Lower lobe of right lung (tissue), 2 donors: ENCODE data around the gene TUFM. TPM values are rescaled to one million over a fixed set of nuclear protein-coding genes. Genes with fewer than 3 reads are reported as not detected.

Experiments
- ATAC-seq, 2 donors: fragments of 200-7000 bp; cut with Tn5 transposase; one replicate each; pipeline ENCODE4 v1.9.1; 2020 to 2022; ENCODE audit warnings: mild to moderate bottlenecking in 2 of 2, moderate library complexity in 2 of 2
- DNase-seq: peaks from one replicate; pipeline ENCODE4 v3.0.0-alpha.2; 2020
- H3K27ac ChIP-seq: fragments of 200-600 bp; one replicate; pipeline ENCODE4 v1.8.0; 2022
- H3K27me3 ChIP-seq: fragments of 200-600 bp; one replicate; pipeline ENCODE4 v1.8.0; 2022; ENCODE audit warnings: low read depth
- H3K36me3 ChIP-seq: fragments of 200-600 bp; one replicate; pipeline ENCODE4 v1.8.0; 2022; ENCODE audit warnings: mild to moderate bottlenecking
- H3K4me1 ChIP-seq: fragments of 200-600 bp; one replicate; pipeline ENCODE4 v1.8.0; 2022
- H3K4me3 ChIP-seq: fragments of 200-600 bp; one replicate; pipeline ENCODE4 v1.8.0; 2022; ENCODE audit warnings: mild to moderate bottlenecking
- H3K9me3 ChIP-seq: fragments of 200-600 bp; one replicate; pipeline ENCODE4 v1.8.0; 2022
- CTCF ChIP-seq: fragments of 200-600 bp; IDR thresholded peaks from one replicate; pipeline ENCODE4 v1.8.0; 2022; ENCODE audit warnings: antibody characterized with exemption, mild to moderate bottlenecking
- intact Hi-C: fragments of 100-400 bp; cut with DNase I; formaldehyde crosslinking; loops from one replicate; pipeline ENCODE4 v1.11.0; 2022
- total RNA-seq: library from RNA; stranded (reverse); fragmentation: NEBNext Ultra II Directional; extraction: Animal tissue kit (Norgen Biotek cat#: 25700); gene quantifications from one replicate; pipeline ENCODE4 v1.2.1, GENCODE V29; 2021
- donor health status: DM: no; HTN: yes; CAD: no; lungs with severe emphysema.

The TUFM gene
- total RNA-seq, 1 donor from 2014 or later: 112 TPM

- ATAC-seq (peak; percentile 1 to 5), DNase-seq (no peak)
- intact Hi-C loops: no loop called here
These were observed 428 bp downstream of the TUFM start for GRCh38 chr16:28845761-28846079.

DNA sequence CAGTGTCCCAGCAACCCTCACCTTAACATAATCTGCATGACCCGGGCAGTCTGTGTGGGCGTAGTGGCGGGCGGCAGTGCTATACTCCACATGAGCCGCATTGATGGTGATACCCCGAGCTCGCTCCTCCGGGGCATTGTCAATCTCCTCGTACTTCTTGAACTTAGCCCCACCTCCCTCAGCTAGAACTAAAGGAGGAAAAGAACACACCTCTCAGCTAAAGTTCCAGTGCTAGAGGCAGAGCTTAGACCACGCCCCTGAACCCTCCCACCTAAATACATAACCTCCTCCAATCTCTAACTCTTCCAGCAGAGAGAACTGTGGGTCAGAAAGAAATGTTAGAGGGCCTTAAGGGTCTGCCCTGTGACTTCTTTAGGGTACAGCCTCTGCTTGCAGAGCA is 855 bp downstream of the TUFM start:
- H3K9me3 ChIP-seq: no peaks in the 10 kb centered on the region
- TF ChIP-seq CTCF: no peak
- ATAC-seq (peak; percentile 11 to 18), DNase-seq (no peak)
- H3K27ac ChIP-seq: peak overlapping the region; percentile 94
- intact Hi-C loops: no loop called here
- H3K36me3 ChIP-seq: peaks cover 42% of the 10 kb centered on the region
- no peaks in the 10 kb centered on the region for H3K27me3 ChIP-seq
- peaks cover 12% of the 10 kb centered on the region for H3K4me1 ChIP-seq
- peak overlapping the region; percentile 88 for H3K4me3 ChIP-seq

More at GRCh38 chr16:28845761-28846079, 428 bp downstream of the TUFM start:
- Histone ChIP-seq H3K27ac (peak overlapping the region; percentile 94), H3K4me3 (peak overlapping the region; percentile 88), H3K27me3 (no peaks in the 10 kb centered on the region), H3K9me3 (no peaks in the 10 kb centered on the region), H3K4me1 (peaks cover 12% of the 10 kb centered on the region), H3K36me3 (peaks cover 41% of the 10 kb centered on the region)
- TF ChIP-seq CTCF: no peak

- Histone ChIP-seq H3K4me3 (no peak overlapping the region), H3K9me3 (no peaks in the 10 kb centered on the region), H3K36me3 (peaks cover 42% of the 10 kb centered on the region), H3K27me3 (no peaks in the 10 kb centered on the region), H3K4me1 (peaks cover 12% of the 10 kb centered on the region), H3K27ac (no peak overlapping the region)
- no peak for TF ChIP-seq CTCF
- no peak for ATAC-seq
- intact Hi-C loops: no loop called here
- DNase-seq: no peak
These were observed 1.8 kb downstream of the TUFM start for GRCh38 chr16:28844226-28844885.

- DNase-seq (no peak), ATAC-seq (no peak)
- intact Hi-C loops: no loop called here
- Histone ChIP-seq H3K4me3 (no peak overlapping the region), H3K4me1 (peaks cover 12% of the 10 kb centered on the region), H3K36me3 (peaks cover 42% of the 10 kb centered on the region), H3K27me3 (no peaks in the 10 kb centered on the region), H3K27ac (no peak overlapping the region), H3K9me3 (no peaks in the 10 kb centered on the region)
- no peak for TF ChIP-seq CTCF
These were observed 2.4 kb downstream of the TUFM start for GRCh38 chr16:28843766-28844165.

GRCh38 chr16:28842696-28843095 is 3.5 kb downstream of the TUFM start:
- intact Hi-C loops: no loop called here

More at GRCh38 chr16:28842696-28843095, 3.5 kb downstream of the TUFM start:
- TF ChIP-seq CTCF: no peak
- Histone ChIP-seq H3K4me3 (no peak overlapping the region), H3K4me1 (peaks cover 12% of the 10 kb centered on the region), H3K27ac (no peak overlapping the region), H3K36me3 (peaks cover 50% of the 10 kb centered on the region), H3K9me3 (no peaks in the 10 kb centered on the region), H3K27me3 (no peaks in the 10 kb centered on the region)
- DNase-seq (no peak), ATAC-seq (no peak)
